Measurements from ENCODE around the gene CTDSPL2. TPM values are rescaled to one million over a fixed set of nuclear protein-coding genes. Genes with fewer than 3 reads are reported as not detected.

The CTDSPL2 gene
- total RNA-seq, 1 experiment from 2014 or later = 76.1 TPM

Other genes with a start within 250 kb of the CTDSPL2 start
- gene FRMD5, start 232.4 kb upstream of the CTDSPL2 start, total RNA-seq (2014; rRNA removed; shearing (Covaris generic)) = 4.3 and 5.8 TPM in 2 replicates
- gene GOLM2, start 138.9 kb upstream of the CTDSPL2 start, total RNA-seq (2014; rRNA removed; shearing (Covaris generic)) = 82.1 and 82.8 TPM in 2 replicates
- gene EIF3J, start 109.5 kb downstream of the CTDSPL2 start, total RNA-seq (2014; rRNA removed; shearing (Covaris generic)) = 25.6 and 29.8 TPM in 2 replicates
- 58.8 and 70.1 TPM in 2 replicates for gene SPG11, start 236.0 kb downstream of the CTDSPL2 start, total RNA-seq (2014; rRNA removed; shearing (Covaris generic))